ENCODE data around the gene TRIM7.
"Not testable (repeated sequence)": the region's sequence is repeated elsewhere in the genome, so short reads cannot be mapped to it uniquely, and the experiment has no call there.

The TRIM7 gene

GRCh38 chr5:181171782-181172181, 33.2 kb downstream of the TRIM7 start:
- H3K27ac ChIP-seq (ENCODE audit: low read depth in 2 of 2, low read length in 2 of 2), result no peak overlapping the region
- H3K36me3 ChIP-seq (ENCODE audit: control insufficient read depth in 2 of 2, insufficient read depth in 2 of 2, low read length in 2 of 2), result no peaks in the 10 kb centered on the region
- peaks cover 52 to 64% of the 10 kb centered on the region in 2 donors for H3K27me3 ChIP-seq (ENCODE audit: control insufficient read depth in 2 of 2, insufficient read depth in 2 of 2, low read length in 2 of 2)
- H3K4me1 ChIP-seq (ENCODE audit: control insufficient read depth in 2 of 2, insufficient read depth in 2 of 2, low read length in 2 of 2), result peaks cover 3 to 6% of the 10 kb centered on the region in 2 donors
- H3K9ac ChIP-seq (ENCODE audit: low read depth in 1 of 2, low read length in 2 of 2), result no peak overlapping the region
- H3K4me3 ChIP-seq (ENCODE audit: low read length in 2 of 2), result no peak overlapping the region
- no peaks in the 10 kb centered on the region for H3K9me3 ChIP-seq (ENCODE audit: control insufficient read depth in 2 of 2, low read length in 2 of 2)

GRCh38 chr5:181170996-181171395, 34.0 kb downstream of the TRIM7 start:
- Histone ChIP-seq H3K36me3 (ENCODE audit: control insufficient read depth in 2 of 2, insufficient read depth in 2 of 2, low read length in 2 of 2) (no peaks in the 10 kb centered on the region), H3K27me3 (ENCODE audit: control insufficient read depth in 2 of 2, insufficient read depth in 2 of 2, low read length in 2 of 2) (peaks cover 54 to 62% of the 10 kb centered on the region in 2 donors), H3K27ac (ENCODE audit: low read depth in 2 of 2, low read length in 2 of 2) (no peak overlapping the region), H3K9me3 (ENCODE audit: control insufficient read depth in 2 of 2, low read length in 2 of 2) (no peaks in the 10 kb centered on the region), H3K9ac (ENCODE audit: low read depth in 1 of 2, low read length in 2 of 2) (no peak overlapping the region), H3K4me1 (ENCODE audit: control insufficient read depth in 2 of 2, insufficient read depth in 2 of 2, low read length in 2 of 2) (peaks cover 3 to 6% of the 10 kb centered on the region in 2 donors), H3K4me3 (ENCODE audit: low read length in 2 of 2) (no peak overlapping the region)

GRCh38 chr5:181170237-181170825, 34.7 kb downstream of the TRIM7 start:
- H3K4me3 ChIP-seq (ENCODE audit: low read length in 2 of 2), result no peak overlapping the region
- H3K27ac ChIP-seq (ENCODE audit: low read depth in 2 of 2, low read length in 2 of 2), result no peak overlapping the region
- H3K4me1 ChIP-seq (ENCODE audit: control insufficient read depth in 2 of 2, insufficient read depth in 2 of 2, low read length in 2 of 2), result peaks cover 3 to 6% of the 10 kb centered on the region in 2 donors
- H3K36me3 ChIP-seq (ENCODE audit: control insufficient read depth in 2 of 2, insufficient read depth in 2 of 2, low read length in 2 of 2), result no peaks in the 10 kb centered on the region
- H3K9ac ChIP-seq (ENCODE audit: low read depth in 1 of 2, low read length in 2 of 2), result no peak overlapping the region
- H3K9me3 ChIP-seq (ENCODE audit: control insufficient read depth in 2 of 2, low read length in 2 of 2), result no peaks in the 10 kb centered on the region
- peaks cover 54 to 62% of the 10 kb centered on the region in 2 donors for H3K27me3 ChIP-seq (ENCODE audit: control insufficient read depth in 2 of 2, insufficient read depth in 2 of 2, low read length in 2 of 2)

DNA sequence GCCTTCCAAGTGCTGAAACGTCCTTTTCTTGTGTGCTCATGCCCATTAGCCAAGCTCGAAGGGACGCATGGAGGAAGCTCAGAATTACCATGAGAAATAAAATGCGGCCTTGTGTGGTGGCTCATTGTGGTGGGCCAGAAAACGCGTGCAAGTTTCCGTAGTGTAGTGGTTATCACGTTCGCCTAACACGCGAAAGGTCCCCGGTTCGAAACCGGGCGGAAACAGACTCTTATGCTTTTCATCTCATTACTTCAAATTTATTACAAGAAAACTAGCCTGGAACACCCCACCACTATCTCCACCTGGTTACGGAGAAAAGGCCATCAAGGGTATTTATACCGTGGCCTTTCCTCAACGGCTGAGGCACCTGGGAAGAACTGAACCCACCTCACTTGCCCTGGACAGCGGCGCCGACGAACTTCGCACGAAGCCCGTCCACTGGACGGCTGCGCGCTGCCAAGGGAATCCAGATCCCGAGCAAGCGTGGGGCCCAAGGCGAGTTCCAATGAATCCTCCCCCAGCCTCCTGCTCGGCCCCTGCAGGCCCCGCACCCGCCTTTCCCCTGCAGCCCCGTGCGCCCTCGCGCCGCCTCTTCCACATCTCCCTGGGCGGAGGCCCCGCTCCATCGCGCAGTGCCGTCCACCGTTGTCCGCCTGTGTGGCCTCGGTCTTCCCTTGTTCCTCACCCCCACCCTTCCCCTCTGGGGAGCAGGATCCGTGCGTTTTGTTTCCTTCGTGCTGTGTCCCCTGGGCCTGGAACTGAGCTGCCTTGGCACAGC, 35.3 kb downstream of the TRIM7 start:
- peaks cover 54 to 62% of the 10 kb centered on the region in 2 donors for H3K27me3 ChIP-seq (ENCODE audit: control insufficient read depth in 2 of 2, insufficient read depth in 2 of 2, low read length in 2 of 2)
- not testable (repeated sequence) for H3K9me3 ChIP-seq (ENCODE audit: control insufficient read depth in 2 of 2, low read length in 2 of 2); H3K4me1 ChIP-seq (ENCODE audit: control insufficient read depth in 2 of 2, insufficient read depth in 2 of 2, low read length in 2 of 2); H3K27ac ChIP-seq (ENCODE audit: low read depth in 2 of 2, low read length in 2 of 2); H3K9ac ChIP-seq (ENCODE audit: low read depth in 1 of 2, low read length in 2 of 2); H3K36me3 ChIP-seq (ENCODE audit: control insufficient read depth in 2 of 2, insufficient read depth in 2 of 2, low read length in 2 of 2); H3K4me3 ChIP-seq (ENCODE audit: low read length in 2 of 2)

DNA sequence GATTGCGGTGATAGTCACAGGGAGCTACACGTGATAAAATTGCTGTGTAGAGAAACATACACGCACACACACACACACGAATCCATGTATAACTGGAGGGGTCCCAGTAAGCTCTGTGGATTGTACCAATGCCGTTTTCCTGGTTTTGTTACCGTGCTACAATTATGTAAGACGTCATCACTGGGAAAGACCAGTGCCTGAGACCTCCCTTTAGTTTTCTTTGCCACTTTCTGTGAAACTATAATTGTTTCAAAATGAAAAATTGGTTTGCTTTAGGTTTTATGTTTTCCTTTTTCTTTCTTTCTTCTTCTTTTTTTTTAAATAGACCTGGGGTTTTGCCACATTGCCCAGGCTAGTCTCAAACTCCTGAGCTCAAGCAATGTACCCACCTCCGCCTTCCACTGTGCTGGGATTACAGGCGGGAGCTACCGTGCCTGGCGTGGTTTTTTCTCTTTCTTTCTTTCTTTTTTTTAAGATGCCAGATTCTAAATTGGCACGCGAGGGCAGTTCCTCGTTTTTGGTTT, 36.3 kb downstream of the TRIM7 start:
- Histone ChIP-seq H3K4me1 (ENCODE audit: control insufficient read depth in 2 of 2, insufficient read depth in 2 of 2, low read length in 2 of 2) (peaks cover 3 to 6% of the 10 kb centered on the region in 2 donors), H3K9me3 (ENCODE audit: control insufficient read depth in 2 of 2, low read length in 2 of 2) (no peaks in the 10 kb centered on the region), H3K27ac (ENCODE audit: low read depth in 2 of 2, low read length in 2 of 2) (no peak overlapping the region), H3K4me3 (ENCODE audit: low read length in 2 of 2) (no peak overlapping the region), H3K9ac (ENCODE audit: low read depth in 1 of 2, low read length in 2 of 2) (no peak overlapping the region), H3K27me3 (ENCODE audit: control insufficient read depth in 2 of 2, insufficient read depth in 2 of 2, low read length in 2 of 2) (peaks cover 58 to 59% of the 10 kb centered on the region in 2 donors), H3K36me3 (ENCODE audit: control insufficient read depth in 2 of 2, insufficient read depth in 2 of 2, low read length in 2 of 2) (no peaks in the 10 kb centered on the region)

DNA sequence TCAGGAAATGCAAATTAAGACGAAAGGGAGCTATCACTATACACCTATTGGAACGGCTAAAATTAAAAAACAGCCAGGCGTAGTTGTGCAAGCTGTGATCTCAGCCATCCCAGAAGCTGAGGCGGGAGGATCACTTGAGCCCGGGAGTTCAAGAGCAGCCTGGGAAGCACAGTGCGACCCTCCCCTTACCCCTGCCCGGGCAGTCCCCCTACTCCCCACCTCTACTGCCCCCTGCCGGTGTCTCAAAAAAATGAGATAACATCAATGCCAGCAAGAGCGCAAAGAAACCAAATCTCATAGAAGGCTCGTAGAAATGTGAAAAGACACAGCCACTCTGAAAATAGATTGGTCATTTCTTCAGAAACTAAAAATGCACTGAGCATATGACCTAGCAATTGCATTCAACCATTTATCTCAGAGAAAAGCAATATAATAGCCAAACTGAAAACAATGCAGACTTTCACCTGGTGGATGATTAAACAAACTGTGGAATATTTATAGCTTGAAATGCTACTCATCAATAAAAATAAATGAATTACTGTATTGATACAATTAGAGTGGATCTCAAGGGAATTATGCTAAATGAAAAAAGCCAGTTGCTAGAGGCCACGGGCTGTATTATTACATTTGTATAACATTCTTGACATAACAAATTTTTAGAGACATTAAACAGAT, 37.0 kb downstream of the TRIM7 start:
- H3K9ac ChIP-seq (ENCODE audit: low read depth in 1 of 2, low read length in 2 of 2), result no peak overlapping the region
- no peaks in the 10 kb centered on the region for H3K36me3 ChIP-seq (ENCODE audit: control insufficient read depth in 2 of 2, insufficient read depth in 2 of 2, low read length in 2 of 2)
- H3K27me3 ChIP-seq (ENCODE audit: control insufficient read depth in 2 of 2, insufficient read depth in 2 of 2, low read length in 2 of 2), result peaks cover 51 to 56% of the 10 kb centered on the region in 2 donors
- no peak overlapping the region for H3K27ac ChIP-seq (ENCODE audit: low read depth in 2 of 2, low read length in 2 of 2)
- peaks cover 0 to 6% of the 10 kb centered on the region in 2 donors for H3K4me1 ChIP-seq (ENCODE audit: control insufficient read depth in 2 of 2, insufficient read depth in 2 of 2, low read length in 2 of 2)
- no peaks in the 10 kb centered on the region for H3K9me3 ChIP-seq (ENCODE audit: control insufficient read depth in 2 of 2, low read length in 2 of 2)
- H3K4me3 ChIP-seq (ENCODE audit: low read length in 2 of 2), result no peak overlapping the region

- Histone ChIP-seq H3K27me3 (ENCODE audit: control insufficient read depth in 2 of 2, insufficient read depth in 2 of 2, low read length in 2 of 2) (peaks cover 43 to 55% of the 10 kb centered on the region in 2 donors), H3K27ac (ENCODE audit: low read depth in 2 of 2, low read length in 2 of 2) (no peak overlapping the region), H3K9me3 (ENCODE audit: control insufficient read depth in 2 of 2, low read length in 2 of 2) (no peaks in the 10 kb centered on the region), H3K36me3 (ENCODE audit: control insufficient read depth in 2 of 2, insufficient read depth in 2 of 2, low read length in 2 of 2) (no peaks in the 10 kb centered on the region), H3K4me1 (ENCODE audit: control insufficient read depth in 2 of 2, insufficient read depth in 2 of 2, low read length in 2 of 2) (peaks cover 0 to 6% of the 10 kb centered on the region in 2 donors), H3K9ac (ENCODE audit: low read depth in 1 of 2, low read length in 2 of 2) (no peak overlapping the region), H3K4me3 (ENCODE audit: low read length in 2 of 2) (no peak overlapping the region)
Observed at GRCh38 chr5:181166812-181167733, 37.9 kb downstream of the TRIM7 start.

- Histone ChIP-seq H3K9me3 (ENCODE audit: control insufficient read depth in 2 of 2, low read length in 2 of 2) (no peaks in the 10 kb centered on the region), H3K27ac (ENCODE audit: low read depth in 2 of 2, low read length in 2 of 2) (no peak overlapping the region), H3K4me1 (ENCODE audit: control insufficient read depth in 2 of 2, insufficient read depth in 2 of 2, low read length in 2 of 2) (no peaks in the 10 kb centered on the region), H3K9ac (ENCODE audit: low read depth in 1 of 2, low read length in 2 of 2) (no peak overlapping the region), H3K27me3 (ENCODE audit: control insufficient read depth in 2 of 2, insufficient read depth in 2 of 2, low read length in 2 of 2) (peaks cover 21 to 30% of the 10 kb centered on the region in 2 donors), H3K36me3 (ENCODE audit: control insufficient read depth in 2 of 2, insufficient read depth in 2 of 2, low read length in 2 of 2) (no peaks in the 10 kb centered on the region), H3K4me3 (ENCODE audit: low read length in 2 of 2) (no peak overlapping the region)
Observed at GRCh38 chr5:181164076-181164952, 40.7 kb downstream of the TRIM7 start.

Measured in mucosa of rectum (tissue), 2 donors.